Measurements from ENCODE around the gene SNAPIN.

SNAPIN gene

DNA sequence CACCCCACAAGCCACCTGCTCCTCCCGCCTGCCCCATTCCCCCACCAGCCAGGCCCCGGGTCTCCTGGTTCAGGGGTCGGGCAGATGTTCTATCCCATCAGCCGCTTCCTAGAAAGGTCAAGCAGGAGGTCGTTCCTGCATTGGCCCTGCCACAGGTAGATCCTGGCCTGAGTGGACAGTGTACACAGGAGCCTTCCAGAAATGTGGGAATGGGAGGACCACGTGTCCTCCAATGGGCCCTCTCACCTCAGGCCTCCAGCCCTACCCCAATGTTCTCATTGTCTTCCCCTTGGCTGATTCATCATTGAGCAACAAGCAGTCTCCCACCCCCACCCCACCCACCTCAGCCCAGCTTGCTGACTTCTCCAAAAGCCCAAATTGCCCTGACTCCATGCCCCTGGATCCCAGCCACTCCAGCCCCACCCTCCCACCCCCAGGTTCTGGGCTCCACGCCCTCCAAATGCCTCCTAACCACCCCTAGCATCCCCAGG, 47.6 kb upstream of the SNAPIN start:
- H3K4ac ChIP-seq (ENCODE audit: low read depth, low read length) = no peak overlapping the region
- H4K91ac ChIP-seq (ENCODE audit: low read depth, low read length) = peak overlapping the region; percentile 27
- no peaks in the 10 kb centered on the region for H3K9me3 ChIP-seq (ENCODE audit: insufficient read depth, low read depth, low read length)
- peak overlapping the region; percentile 26 for H2BK120ac ChIP-seq (ENCODE audit: insufficient read depth, low read length, poor library complexity)
- H3K79me1 ChIP-seq (ENCODE audit: low read length) = peaks cover 34% of the 10 kb centered on the region
- H2AK5ac ChIP-seq (ENCODE audit: low read length) = no peak overlapping the region
- no peak overlapping the region for H3K9ac ChIP-seq (ENCODE audit: low read length)
- H3K79me2 ChIP-seq (ENCODE audit: control insufficient read depth, insufficient read depth, low read length, poor library complexity) = peaks cover 3% of the 10 kb centered on the region
- H3K23ac ChIP-seq (ENCODE audit: low read length) = no peak overlapping the region
- no peak overlapping the region for H3K4me2 ChIP-seq (ENCODE audit: low read length)
- no peak overlapping the region for H3K14ac ChIP-seq (ENCODE audit: low read length)
- no peaks in the 10 kb centered on the region for H3K36me3 ChIP-seq (ENCODE audit: control insufficient read depth in 1 of 2, insufficient read depth in 2 of 2, low read length in 2 of 2)
- no peak overlapping the region for H4K12ac ChIP-seq (ENCODE audit: low read depth, low read length)
- peak overlapping the region; percentile 12 for H3K18ac ChIP-seq (ENCODE audit: low read length)
- no peak overlapping the region for H4K8ac ChIP-seq (ENCODE audit: low read depth, low read length)
- H3K4me1 ChIP-seq (ENCODE audit: control insufficient read depth in 1 of 2, insufficient read depth in 2 of 2, low read length in 2 of 2) = peaks cover 50 to 53% of the 10 kb centered on the region in 2 experiments
- DNase-seq = no peak
- H2AFZ ChIP-seq (ENCODE audit: insufficient read depth, low read length, poor library complexity) = no peak overlapping the region
- H2BK5ac ChIP-seq (ENCODE audit: low read depth, low read length, poor library complexity) = no peak overlapping the region
- peak overlapping the region; percentile 52 for H2BK12ac ChIP-seq (ENCODE audit: low read length)
- no peak overlapping the region for H3K4me3 ChIP-seq (ENCODE audit: low read depth, low read length)
- WGBS (ENCODE audit: extremely low coverage, insufficient coverage, insufficient read length) = no CpG with 5 or more reads among the region's 7 CpGs
- no peaks in the 10 kb centered on the region for H3K27me3 ChIP-seq (ENCODE audit: insufficient read depth, low read length)
- no peak overlapping the region for H3K27ac ChIP-seq (ENCODE audit: low read depth, low read length)

- H2AFZ ChIP-seq (ENCODE audit: insufficient read depth, low read length, poor library complexity) = no peak overlapping the region
- H3K4ac ChIP-seq (ENCODE audit: low read depth, low read length) = no peak overlapping the region
- no peak overlapping the region for H3K23ac ChIP-seq (ENCODE audit: low read length)
- H3K79me2 ChIP-seq (ENCODE audit: control insufficient read depth, insufficient read depth, low read length, poor library complexity) = peaks cover 3% of the 10 kb centered on the region
- H2AK5ac ChIP-seq (ENCODE audit: low read length) = no peak overlapping the region
- no peak overlapping the region for H3K18ac ChIP-seq (ENCODE audit: low read length)
- H3K27me3 ChIP-seq (ENCODE audit: insufficient read depth, low read length) = no peaks in the 10 kb centered on the region
- no peak overlapping the region for H3K9ac ChIP-seq (ENCODE audit: low read length)
- H4K12ac ChIP-seq (ENCODE audit: low read depth, low read length) = no peak overlapping the region
- no peak overlapping the region for H2BK120ac ChIP-seq (ENCODE audit: insufficient read depth, low read length, poor library complexity)
- no peaks in the 10 kb centered on the region for H3K9me3 ChIP-seq (ENCODE audit: insufficient read depth, low read depth, low read length)
- H3K14ac ChIP-seq (ENCODE audit: low read length) = no peak overlapping the region
- H3K36me3 ChIP-seq (ENCODE audit: control insufficient read depth in 1 of 2, insufficient read depth in 2 of 2, low read length in 2 of 2) = no peaks in the 10 kb centered on the region
- H2BK12ac ChIP-seq (ENCODE audit: low read length) = no peak overlapping the region
- no peak overlapping the region for H2BK5ac ChIP-seq (ENCODE audit: low read depth, low read length, poor library complexity)
- H4K91ac ChIP-seq (ENCODE audit: low read depth, low read length) = peak overlapping the region; percentile 67
- H3K4me2 ChIP-seq (ENCODE audit: low read length) = no peak overlapping the region
- WGBS (ENCODE audit: extremely low coverage, insufficient coverage, insufficient read length) = no CpG with 5 or more reads among the region's 1 CpG
- no peak overlapping the region for H3K4me3 ChIP-seq (ENCODE audit: low read depth, low read length)
- DNase-seq = no peak
- peaks cover 55 to 58% of the 10 kb centered on the region in 2 experiments for H3K4me1 ChIP-seq (ENCODE audit: control insufficient read depth in 1 of 2, insufficient read depth in 2 of 2, low read length in 2 of 2)
- no peak overlapping the region for H4K8ac ChIP-seq (ENCODE audit: low read depth, low read length)
- peaks cover 36% of the 10 kb centered on the region for H3K79me1 ChIP-seq (ENCODE audit: low read length)
- no peak overlapping the region for H3K27ac ChIP-seq (ENCODE audit: low read depth, low read length)
These were observed 47.1 kb upstream of the SNAPIN start for GRCh38 chr1:153611356-153611755.

DNA sequence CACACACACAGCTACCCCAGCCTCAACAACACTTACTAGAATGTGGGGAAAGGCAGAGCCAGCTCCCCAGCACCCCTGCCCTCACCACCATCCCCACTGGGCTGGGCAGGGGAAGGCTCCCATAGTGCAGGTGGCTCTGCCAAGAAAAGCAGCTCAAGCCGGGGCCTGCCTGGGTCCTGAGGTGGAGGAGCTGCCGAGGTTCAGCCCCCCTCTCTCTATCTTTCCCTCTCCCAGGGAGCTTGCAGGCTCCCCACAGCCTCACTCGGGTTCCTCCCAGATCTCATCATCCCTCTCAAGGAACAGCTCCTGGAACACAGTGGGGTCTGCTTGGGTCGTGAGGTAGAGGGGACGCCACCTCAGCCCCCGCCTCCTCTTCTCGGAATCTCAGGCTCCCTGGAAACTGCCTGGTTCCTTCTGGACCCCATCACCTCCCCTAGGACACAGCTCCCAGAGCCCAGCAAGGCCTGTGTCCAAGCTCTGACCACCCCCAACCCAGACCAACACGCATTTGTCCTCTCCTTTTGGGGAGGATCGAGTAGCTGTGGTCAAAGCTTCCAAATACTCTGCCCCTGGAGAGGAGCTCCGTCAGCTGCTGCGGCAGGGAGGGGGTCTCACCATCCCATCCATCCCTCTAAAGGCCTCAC, 46.3 kb upstream of the SNAPIN start:
- Histone ChIP-seq H4K12ac (ENCODE audit: low read depth, low read length) (no peak overlapping the region), H3K27me3 (ENCODE audit: insufficient read depth, low read length) (no peaks in the 10 kb centered on the region), H3K4me3 (ENCODE audit: low read depth, low read length) (no peak overlapping the region), H3K79me1 (ENCODE audit: low read length) (peaks cover 39% of the 10 kb centered on the region), H2BK120ac (ENCODE audit: insufficient read depth, low read length, poor library complexity) (peak overlapping the region; percentile 25), H2BK5ac (ENCODE audit: low read depth, low read length, poor library complexity) (no peak overlapping the region), H2AFZ (ENCODE audit: insufficient read depth, low read length, poor library complexity) (no peak overlapping the region), H4K8ac (ENCODE audit: low read depth, low read length) (no peak overlapping the region), H3K4me2 (ENCODE audit: low read length) (no peak overlapping the region), H3K18ac (ENCODE audit: low read length) (peak overlapping the region; percentile 62), H3K9me3 (ENCODE audit: insufficient read depth, low read depth, low read length) (no peaks in the 10 kb centered on the region), H3K4ac (ENCODE audit: low read depth, low read length) (peak overlapping the region; percentile 9), H3K79me2 (ENCODE audit: control insufficient read depth, insufficient read depth, low read length, poor library complexity) (peaks cover 3% of the 10 kb centered on the region), H3K14ac (ENCODE audit: low read length) (peak overlapping the region; percentile 53), H3K9ac (ENCODE audit: low read length) (no peak overlapping the region), H2BK12ac (ENCODE audit: low read length) (peak overlapping the region; percentile 72), H2AK5ac (ENCODE audit: low read length) (peak overlapping the region; percentile 89), H4K91ac (ENCODE audit: low read depth, low read length) (peak overlapping the region; percentile 67), H3K4me1 (ENCODE audit: control insufficient read depth in 1 of 2, insufficient read depth in 2 of 2, low read length in 2 of 2) (peaks cover 57 to 65% of the 10 kb centered on the region in 2 experiments), H3K23ac (ENCODE audit: low read length) (no peak overlapping the region), H3K27ac (ENCODE audit: low read depth, low read length) (no peak overlapping the region), H3K36me3 (ENCODE audit: control insufficient read depth in 1 of 2, insufficient read depth in 2 of 2, low read length in 2 of 2) (no peaks in the 10 kb centered on the region)
- no peak for DNase-seq
- WGBS (ENCODE audit: extremely low coverage, insufficient coverage, insufficient read length) = no CpG with 5 or more reads among the region's 11 CpGs

DNA sequence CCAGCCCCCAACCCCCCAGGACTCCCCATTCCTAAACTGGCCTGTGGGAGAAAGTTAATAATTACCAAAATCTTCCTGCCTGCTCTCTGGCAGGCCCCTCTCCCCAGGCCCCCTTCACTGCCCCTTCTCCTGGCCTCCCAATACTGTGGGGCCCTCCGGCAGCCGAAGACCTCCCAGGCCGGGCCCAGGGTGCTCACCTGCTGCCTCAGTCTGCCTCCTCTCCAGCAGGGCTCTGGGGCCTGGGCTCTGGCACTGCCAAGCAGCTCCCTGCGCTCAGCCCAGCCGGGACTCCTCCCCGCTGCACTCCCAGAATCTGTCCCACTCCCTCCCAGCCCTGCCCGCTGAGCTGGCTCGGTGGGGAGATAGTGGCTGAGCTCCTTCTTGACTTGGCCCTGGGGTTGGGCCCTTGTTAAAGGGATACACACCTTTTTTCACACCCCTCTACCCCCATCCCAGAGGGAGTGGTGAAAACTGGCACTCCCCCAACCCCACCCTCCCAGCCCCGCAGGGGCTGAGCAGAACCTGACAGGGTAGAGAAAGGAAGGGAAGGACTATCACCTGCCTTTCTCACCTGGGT, 45.7 kb upstream of the SNAPIN start, which contains the start of gene S100A16:
Gene S100A16, minus strand, starts transcription at position 383 of the 577 bp plus-strand sequence. CDS start 4,986 bp downstream, outside the sequence.
- H3K9me3 ChIP-seq (ENCODE audit: insufficient read depth, low read depth, low read length) = no peaks in the 10 kb centered on the region
- no CpG with 5 or more reads among the region's 9 CpGs for WGBS (ENCODE audit: extremely low coverage, insufficient coverage, insufficient read length)
- DNase-seq = no peak

More for the DNA sequence above, 45.7 kb upstream of the SNAPIN start, which contains the start of gene S100A16:
- Histone ChIP-seq H3K14ac (ENCODE audit: low read length) (peak within 1 kb of the TSS; percentile 53), H2BK12ac (ENCODE audit: low read length) (peak within 1 kb of the TSS; percentile 72), H3K4me1 (ENCODE audit: control insufficient read depth in 1 of 2, insufficient read depth in 2 of 2, low read length in 2 of 2) (peaks cover 51 to 59% of the 10 kb centered on the region in 2 experiments), H3K23ac (ENCODE audit: low read length) (no peak within 1 kb of the TSS), H3K18ac (ENCODE audit: low read length) (peak within 1 kb of the TSS; percentile 62), H3K4me2 (ENCODE audit: low read length) (no peak within 1 kb of the TSS), H2BK120ac (ENCODE audit: insufficient read depth, low read length, poor library complexity) (peak within 1 kb of the TSS; percentile 62), H4K12ac (ENCODE audit: low read depth, low read length) (no peak within 1 kb of the TSS), H3K9ac (ENCODE audit: low read length) (no peak within 1 kb of the TSS), H3K4ac (ENCODE audit: low read depth, low read length) (peak within 1 kb of the TSS; percentile 33), H4K8ac (ENCODE audit: low read depth, low read length) (no peak within 1 kb of the TSS), H3K4me3 (ENCODE audit: low read depth, low read length) (no peak within 1 kb of the TSS), H3K79me2 (ENCODE audit: control insufficient read depth, insufficient read depth, low read length, poor library complexity) (peaks cover 3% of the 10 kb centered on the region), H2AK5ac (ENCODE audit: low read length) (peak within 1 kb of the TSS; percentile 89), H3K27ac (ENCODE audit: low read depth, low read length) (no peak within 1 kb of the TSS), H2AFZ (ENCODE audit: insufficient read depth, low read length, poor library complexity) (no peak within 1 kb of the TSS), H4K91ac (ENCODE audit: low read depth, low read length) (peak within 1 kb of the TSS; percentile 67), H3K27me3 (ENCODE audit: insufficient read depth, low read length) (no peaks in the 10 kb centered on the region), H2BK5ac (ENCODE audit: low read depth, low read length, poor library complexity) (no peak within 1 kb of the TSS), H3K36me3 (ENCODE audit: control insufficient read depth in 1 of 2, insufficient read depth in 2 of 2, low read length in 2 of 2) (no peaks in the 10 kb centered on the region), H3K79me1 (ENCODE audit: low read length) (peaks cover 38% of the 10 kb centered on the region)

Data from trophoblast cell (in vitro differentiated cells and primary cell).